ENCODE measurements around the gene RAB1B. TPM values are rescaled to one million over a fixed set of nuclear protein-coding genes. Genes with fewer than 3 reads are reported as not detected.

Gene RAB1B
- total RNA-seq, 1 donor from 2014 or later: 138 TPM

GRCh38 chr11:66239998-66240780 lies 28.2 kb upstream of the RAB1B start:
- no peak for DNase-seq
- Histone ChIP-seq H3K27me3 (no peaks in the 10 kb centered on the region), H3K4me3 (no peak overlapping the region), H3K36me3 (peaks cover 65% of the 10 kb centered on the region), H3K4me1 (no peaks in the 10 kb centered on the region), H3K9me3 (no peaks in the 10 kb centered on the region), H3K27ac (no peak overlapping the region)
- ATAC-seq: no peak
- TF ChIP-seq, protein P1, sequence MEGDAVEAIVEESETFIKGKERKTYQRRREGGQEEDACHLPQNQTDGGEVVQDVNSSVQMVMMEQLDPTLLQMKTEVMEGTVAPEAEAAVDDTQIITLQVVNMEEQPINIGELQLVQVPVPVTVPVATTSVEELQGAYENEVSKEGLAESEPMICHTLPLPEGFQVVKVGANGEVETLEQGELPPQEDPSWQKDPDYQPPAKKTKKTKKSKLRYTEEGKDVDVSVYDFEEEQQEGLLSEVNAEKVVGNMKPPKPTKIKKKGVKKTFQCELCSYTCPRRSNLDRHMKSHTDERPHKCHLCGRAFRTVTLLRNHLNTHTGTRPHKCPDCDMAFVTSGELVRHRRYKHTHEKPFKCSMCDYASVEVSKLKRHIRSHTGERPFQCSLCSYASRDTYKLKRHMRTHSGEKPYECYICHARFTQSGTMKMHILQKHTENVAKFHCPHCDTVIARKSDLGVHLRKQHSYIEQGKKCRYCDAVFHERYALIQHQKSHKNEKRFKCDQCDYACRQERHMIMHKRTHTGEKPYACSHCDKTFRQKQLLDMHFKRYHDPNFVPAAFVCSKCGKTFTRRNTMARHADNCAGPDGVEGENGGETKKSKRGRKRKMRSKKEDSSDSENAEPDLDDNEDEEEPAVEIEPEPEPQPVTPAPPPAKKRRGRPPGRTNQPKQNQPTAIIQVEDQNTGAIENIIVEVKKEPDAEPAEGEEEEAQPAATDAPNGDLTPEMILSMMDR (IDR thresholded peaks at IDR 0.05): no peak
- intact Hi-C loops (cut with DNase I): no loop called here

DNA sequence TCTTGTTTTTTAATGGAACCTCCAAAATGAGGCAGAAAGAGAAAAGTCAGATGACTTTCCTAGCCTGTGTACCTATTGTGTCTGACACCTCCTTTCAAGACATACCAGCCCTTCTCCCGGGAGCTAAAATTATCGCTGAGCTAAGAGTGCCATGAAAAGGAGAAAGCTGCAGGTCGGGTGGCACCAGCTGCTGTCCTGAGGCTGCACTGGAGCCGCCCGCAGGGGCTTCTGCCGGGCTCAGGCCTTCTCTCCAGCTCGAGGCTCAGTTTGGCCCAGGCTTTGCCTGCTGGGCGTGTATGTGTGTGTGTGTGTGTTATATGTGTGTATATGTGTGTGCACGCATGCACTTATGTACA lies 27.7 kb upstream of the RAB1B start:
- intact Hi-C loops (cut with DNase I): no loop called here
- ATAC-seq (no peak), DNase-seq (no peak)
- no peak overlapping the region for H3K4me3 ChIP-seq
- TF ChIP-seq, protein P1 (IDR thresholded peaks at IDR 0.05): no peak
- H3K27me3 ChIP-seq: no peaks in the 10 kb centered on the region
- H3K36me3 ChIP-seq: peaks cover 60% of the 10 kb centered on the region
- no peak overlapping the region for H3K27ac ChIP-seq
- H3K4me1 ChIP-seq: no peaks in the 10 kb centered on the region
- no peaks in the 10 kb centered on the region for H3K9me3 ChIP-seq

DNA sequence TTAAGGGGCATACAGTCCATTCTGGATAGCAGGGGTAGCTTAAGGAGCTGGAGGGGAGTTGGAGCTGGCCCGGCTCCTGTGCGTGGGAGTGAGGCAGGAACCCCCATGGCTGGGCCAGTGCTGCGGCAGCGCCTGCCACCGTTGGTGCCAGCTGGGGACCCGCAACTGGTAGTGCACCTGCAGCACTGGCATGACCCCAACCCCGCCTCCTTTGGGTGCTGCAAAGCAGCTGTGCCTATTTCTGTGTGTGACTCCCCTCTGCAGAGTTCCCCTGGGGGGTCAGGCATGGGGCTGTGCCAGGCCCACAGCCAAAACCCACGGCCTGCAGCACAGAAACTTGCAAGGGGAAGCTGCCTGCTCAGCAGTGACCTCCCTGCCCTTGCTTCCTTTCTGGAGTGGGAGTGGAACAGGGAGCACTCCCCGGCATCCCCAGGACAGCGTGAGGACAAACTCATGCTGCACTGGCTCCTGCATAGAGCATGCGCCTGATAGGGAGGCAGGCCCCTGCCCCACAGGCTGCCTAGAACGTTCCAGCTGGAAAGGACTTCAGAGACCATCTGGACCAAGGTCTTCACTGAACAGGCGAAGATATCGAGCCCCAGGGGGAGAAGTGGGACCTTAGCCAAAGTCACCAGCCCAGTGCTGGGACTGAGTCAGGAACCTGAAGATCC lies 26.2 kb upstream of the RAB1B start:
- TF ChIP-seq, protein P1 (IDR thresholded peaks at IDR 0.05): no peak
- Histone ChIP-seq H3K27me3 (no peaks in the 10 kb centered on the region), H3K27ac (no peak overlapping the region), H3K36me3 (peaks cover 50% of the 10 kb centered on the region), H3K4me3 (no peak overlapping the region), H3K4me1 (no peaks in the 10 kb centered on the region), H3K9me3 (no peaks in the 10 kb centered on the region)
- intact Hi-C loops (cut with DNase I): no loop called here
- ATAC-seq (no peak), DNase-seq (no peak)

GRCh38 chr11:66243782-66244535 lies 24.5 kb upstream of the RAB1B start:
- H3K36me3 ChIP-seq: peaks cover 39% of the 10 kb centered on the region
- H3K9me3 ChIP-seq: no peaks in the 10 kb centered on the region
- intact Hi-C loops (cut with DNase I): no loop called here
- DNase-seq (no peak), ATAC-seq (no peak)
- no peak overlapping the region for H3K4me3 ChIP-seq
- TF ChIP-seq, protein P1 (IDR thresholded peaks at IDR 0.05): no peak
- H3K27ac ChIP-seq: no peak overlapping the region
- no peaks in the 10 kb centered on the region for H3K4me1 ChIP-seq
- no peaks in the 10 kb centered on the region for H3K27me3 ChIP-seq

DNA sequence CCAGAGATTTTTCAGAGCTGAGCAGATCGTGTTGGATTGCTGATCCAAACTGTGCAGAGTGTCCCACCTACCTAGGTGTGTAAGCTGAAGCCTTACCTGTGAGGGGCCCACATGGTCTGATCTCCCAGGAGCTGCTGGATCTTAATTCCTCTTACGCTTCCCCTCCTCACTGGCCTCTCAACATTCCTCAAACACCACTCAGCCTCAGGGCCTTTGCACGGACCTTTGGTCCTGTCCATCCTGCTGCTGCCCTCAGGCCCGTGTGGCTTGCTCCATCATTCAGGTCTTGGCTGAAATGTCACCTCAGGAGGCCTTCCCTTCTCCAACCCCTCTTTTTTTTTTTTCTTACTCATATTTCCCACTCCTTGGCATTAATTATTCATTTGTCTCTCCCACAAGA lies 21.1 kb upstream of the RAB1B start:
- no peaks in the 10 kb centered on the region for H3K9me3 ChIP-seq
- TF ChIP-seq, protein P1 (IDR thresholded peaks at IDR 0.05): no peak
- no peak for ATAC-seq
- intact Hi-C loops (cut with DNase I): no loop called here
- no peak for DNase-seq
- H3K27ac ChIP-seq: no peak overlapping the region
- H3K36me3 ChIP-seq: peaks cover 6% of the 10 kb centered on the region
- H3K27me3 ChIP-seq: no peaks in the 10 kb centered on the region
- no peaks in the 10 kb centered on the region for H3K4me1 ChIP-seq
- H3K4me3 ChIP-seq: no peak overlapping the region

Data from upper lobe of right lung (tissue), 1 donor.